Measurements from ENCODE around the gene CNNM1. TPM values are rescaled to one million over a fixed set of nuclear protein-coding genes. Genes with fewer than 3 reads are reported as not detected.

The CNNM1 gene
- 3.0 and 4.5 TPM in 2 replicates for total RNA-seq (2014; rRNA removed; shearing (Covaris generic))

DNA sequence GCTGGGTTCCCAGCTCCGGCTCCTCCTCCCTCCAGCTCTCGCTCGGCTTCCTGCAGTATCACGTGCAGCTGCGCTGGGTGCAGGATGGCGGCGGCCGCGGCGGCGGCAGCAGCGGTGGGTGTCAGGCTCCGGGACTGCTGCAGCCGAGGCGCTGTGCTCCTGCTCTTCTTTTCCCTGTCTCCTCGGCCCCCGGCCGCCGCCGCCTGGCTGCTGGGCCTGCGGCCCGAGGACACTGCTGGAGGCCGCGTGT lies at the start of gene CNNM1:
Gene CNNM1, plus strand, starts transcription at position 53 of the 250 bp plus-strand sequence. Its CDS starts 32 bp downstream, at position 85.
- peak; percentile 69 for DNase-seq (ENCODE audit: low read depth)

DNA sequence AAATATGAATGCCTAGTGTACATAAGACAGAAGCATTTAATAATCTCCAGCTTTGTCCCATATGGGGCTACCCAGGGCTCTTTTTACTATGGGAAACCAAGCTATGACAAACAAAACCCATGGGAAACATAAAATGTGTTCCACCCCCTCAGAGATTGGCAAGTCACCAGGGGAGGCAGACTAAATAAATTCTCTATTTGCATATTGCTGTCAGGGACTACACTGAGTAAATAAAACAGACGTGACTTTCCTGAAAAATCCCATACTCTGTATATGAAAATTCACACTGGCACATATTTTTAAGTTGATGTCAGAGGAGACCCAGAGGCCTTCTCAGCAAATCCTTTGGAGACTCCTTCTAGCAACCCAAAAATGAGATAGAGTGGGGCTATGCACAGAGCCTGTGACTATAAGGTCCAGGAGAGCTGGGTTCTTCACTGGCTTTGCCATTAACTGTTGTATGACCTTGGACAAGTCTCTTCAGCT lies 49.5 kb upstream of the CNNM1 start:
- DNase-seq (ENCODE audit: low read depth): peak; percentile 46

DNA sequence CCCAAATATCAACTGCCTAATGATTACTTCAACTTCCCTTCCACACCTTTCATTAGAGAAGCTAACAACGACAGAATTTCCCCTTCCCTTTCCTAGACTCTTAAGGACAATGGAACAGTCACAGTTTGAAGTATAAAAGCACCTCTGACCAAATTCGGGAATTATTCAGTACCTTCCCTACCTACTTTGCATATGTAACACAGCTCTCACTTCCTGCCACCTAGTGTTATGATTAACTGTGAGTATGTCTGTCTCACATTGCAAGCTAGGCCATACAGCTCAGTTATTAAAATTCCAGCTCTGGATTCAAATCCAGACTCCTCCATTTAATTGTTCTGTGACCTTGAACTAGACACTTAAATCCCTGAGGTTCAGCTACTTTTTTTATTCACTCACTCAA lies 48.7 kb upstream of the CNNM1 start:
- no peak for DNase-seq (ENCODE audit: low read depth)

DNA sequence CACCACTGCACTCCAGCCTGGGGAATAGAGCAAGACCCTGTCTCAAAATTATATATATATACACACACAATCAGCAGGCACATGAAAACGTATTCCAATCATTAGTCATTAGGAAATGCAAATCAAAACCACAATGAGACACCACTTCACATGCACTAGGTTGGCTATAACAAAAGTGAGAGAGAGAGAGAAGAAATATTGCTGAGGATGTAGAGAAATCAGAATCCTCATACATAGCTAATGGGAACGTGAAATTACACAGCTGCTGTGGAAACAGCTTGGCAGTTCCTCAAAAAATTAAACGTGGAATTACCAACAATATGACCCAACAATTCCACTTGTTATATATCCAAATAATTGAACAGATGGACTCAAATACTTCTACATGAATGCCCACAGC lies 43.3 kb upstream of the CNNM1 start:
- DNase-seq (ENCODE audit: low read depth): no peak

GRCh38 chr10:99290306-99290705 lies 38.9 kb upstream of the CNNM1 start:
- DNase-seq (ENCODE audit: low read depth): no peak

DNA sequence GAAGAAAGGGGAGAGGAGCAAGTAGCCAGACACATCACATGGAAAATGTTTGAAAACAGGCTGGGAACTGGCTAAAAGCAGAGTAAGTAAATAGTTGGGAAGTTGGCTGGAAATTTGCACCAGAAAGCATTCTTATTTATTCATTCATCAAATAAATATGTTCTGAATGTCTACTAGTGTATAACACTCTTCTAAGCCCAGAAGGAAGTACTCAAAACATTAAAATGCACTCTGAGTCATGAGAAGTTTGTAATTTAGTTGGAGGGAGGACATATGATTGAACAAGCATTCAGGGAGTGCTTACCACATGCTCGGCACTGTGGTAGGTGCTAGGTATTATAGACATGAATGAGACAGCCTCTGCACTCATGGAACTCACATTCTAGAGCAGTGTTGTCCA lies 37.0 kb upstream of the CNNM1 start:
- DNase-seq (ENCODE audit: low read depth): no peak

DNA sequence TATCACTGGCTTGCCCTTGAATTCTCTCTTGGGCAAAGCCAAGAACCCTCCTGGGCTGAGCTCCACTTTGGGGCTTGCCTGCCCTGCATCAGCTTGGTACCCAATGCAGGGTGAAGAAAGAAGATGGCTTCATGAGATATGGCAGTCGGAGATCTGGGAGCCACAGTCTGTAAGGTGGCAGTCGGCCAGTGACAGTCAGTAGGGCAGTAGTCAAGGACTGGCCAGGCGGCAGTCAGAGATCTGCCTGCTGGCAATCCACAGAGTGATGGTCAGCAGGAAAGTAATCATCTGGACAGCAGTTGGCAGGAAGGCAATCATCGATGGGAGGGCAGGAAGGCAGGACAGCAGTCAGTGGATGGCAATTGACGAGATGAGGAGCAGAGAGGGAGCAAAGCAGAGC lies 32.6 kb upstream of the CNNM1 start:
- DNase-seq (ENCODE audit: low read depth): no peak

GRCh38 chr10:99297033-99297432 lies 32.1 kb upstream of the CNNM1 start:
- no peak for DNase-seq (ENCODE audit: low read depth)

DNA sequence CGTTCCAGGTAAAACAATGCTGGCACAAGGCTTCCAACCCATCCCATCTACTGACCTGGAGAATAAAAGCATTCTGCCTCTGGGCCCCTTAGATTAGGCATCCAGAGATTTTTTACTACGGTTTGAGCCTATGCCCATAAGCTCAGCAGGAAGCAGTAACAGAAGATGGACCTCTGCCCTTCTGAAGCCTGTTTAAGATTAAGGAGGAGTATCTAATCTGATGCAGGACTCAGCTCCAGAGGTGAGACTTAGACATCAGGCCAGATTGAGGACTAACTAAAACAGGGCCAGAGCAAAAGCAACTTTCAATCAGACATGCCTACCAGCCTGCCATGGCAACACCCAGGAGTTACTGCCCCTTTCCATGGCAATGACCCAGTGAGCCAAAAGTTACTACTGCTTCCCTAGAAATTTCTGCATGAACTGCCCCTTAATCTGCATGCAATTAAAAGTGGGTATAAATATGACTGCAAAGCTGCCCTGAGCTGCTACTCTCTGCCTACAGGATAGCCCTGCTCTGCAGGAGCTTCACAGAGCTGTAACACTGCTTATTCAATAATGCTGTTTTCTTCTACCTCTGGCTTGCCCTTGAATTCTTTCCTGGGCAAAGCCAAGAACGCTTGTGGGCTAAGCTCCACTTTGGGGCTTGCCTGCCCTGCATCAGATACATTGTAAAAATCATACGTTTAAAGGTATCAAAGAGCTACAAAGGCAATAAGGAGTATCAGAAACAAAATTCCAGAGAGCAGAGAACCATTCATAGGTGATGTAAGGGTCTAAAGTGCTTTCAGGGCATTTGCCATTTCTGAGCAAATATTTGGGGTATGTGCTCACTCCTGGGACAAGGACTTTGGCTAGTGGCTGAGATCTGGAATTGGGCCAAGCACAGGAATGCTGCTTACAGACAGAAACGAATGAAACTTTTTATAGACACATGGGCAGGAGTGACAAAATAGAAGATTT lies 25.0 kb upstream of the CNNM1 start:
- no peak for DNase-seq (ENCODE audit: low read depth)

- no peak for DNase-seq (ENCODE audit: low read depth)
Observed at GRCh38 chr10:99304862-99305229, 24.3 kb upstream of the CNNM1 start.

GRCh38 chr10:99312501-99312900 lies 16.7 kb upstream of the CNNM1 start:
- DNase-seq (ENCODE audit: low read depth): no peak

- no peak for DNase-seq (ENCODE audit: low read depth)
Observed at GRCh38 chr10:99315853-99316252, 13.3 kb upstream of the CNNM1 start.

DNA sequence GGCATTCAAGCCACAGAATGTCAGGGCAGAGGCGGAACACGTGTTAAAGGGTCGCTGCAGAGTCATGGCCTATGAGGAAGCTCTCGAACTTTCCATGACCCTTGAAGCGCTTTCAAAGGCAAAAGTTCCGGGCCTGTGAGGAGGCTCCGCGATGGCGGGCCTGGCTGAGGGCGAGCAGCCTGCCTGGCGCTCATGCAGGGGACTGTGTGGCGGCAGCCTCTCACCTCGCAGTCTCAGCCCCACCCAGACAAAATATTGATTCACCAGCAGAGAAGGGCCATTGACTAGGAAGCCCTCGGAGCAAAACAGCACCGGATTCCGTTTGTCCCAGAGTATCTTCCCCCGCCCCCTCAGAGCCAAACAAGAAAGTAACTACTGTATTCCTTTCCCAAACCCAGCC lies 12.8 kb upstream of the CNNM1 start:
- DNase-seq (ENCODE audit: low read depth): no peak

- DNase-seq (ENCODE audit: low read depth): no peak
Observed at GRCh38 chr10:99318048-99318447, 11.1 kb upstream of the CNNM1 start.

GRCh38 chr10:99318475-99318874 lies 10.7 kb upstream of the CNNM1 start:
- no peak for DNase-seq (ENCODE audit: low read depth)

DNA sequence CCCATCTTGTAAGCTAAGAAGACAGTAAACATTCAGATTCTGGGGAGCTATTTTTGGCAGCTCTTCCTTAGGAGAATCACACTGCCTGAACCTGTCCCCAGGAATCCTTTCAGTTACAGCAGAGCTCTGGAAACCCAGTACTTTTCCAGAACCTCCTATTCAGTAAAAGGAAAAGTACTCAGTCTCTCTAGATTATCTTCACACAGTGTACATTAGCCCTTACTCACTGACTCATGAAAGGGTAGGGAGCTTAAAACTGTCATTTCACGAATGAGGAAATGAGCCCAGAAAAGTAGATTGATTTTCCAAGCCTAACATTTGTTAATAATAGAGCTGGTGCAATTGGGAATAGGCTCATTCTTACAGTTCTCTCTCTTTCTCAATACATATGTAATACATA lies 3.9 kb upstream of the CNNM1 start:
- no peak for DNase-seq (ENCODE audit: low read depth)

DNA sequence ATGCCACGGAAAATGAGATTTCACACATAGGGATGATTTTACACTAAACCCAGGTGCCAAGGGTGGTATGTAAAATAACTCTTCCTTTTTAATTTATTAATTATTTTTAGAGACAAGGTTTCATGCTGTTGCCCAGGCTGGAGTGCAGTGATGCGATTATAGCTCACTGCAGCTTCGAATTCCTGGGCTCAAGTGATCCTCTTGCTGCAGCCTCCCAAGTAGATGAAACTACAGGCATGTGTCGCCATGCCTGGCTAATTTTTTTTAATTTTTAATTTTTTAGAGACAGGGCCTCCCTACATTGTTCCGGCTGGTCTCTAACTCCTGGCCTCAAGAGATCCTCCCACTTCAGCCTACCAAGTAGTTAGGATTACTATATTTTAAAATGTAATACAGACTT lies 2.3 kb upstream of the CNNM1 start:
- DNase-seq (ENCODE audit: low read depth): no peak

DNA sequence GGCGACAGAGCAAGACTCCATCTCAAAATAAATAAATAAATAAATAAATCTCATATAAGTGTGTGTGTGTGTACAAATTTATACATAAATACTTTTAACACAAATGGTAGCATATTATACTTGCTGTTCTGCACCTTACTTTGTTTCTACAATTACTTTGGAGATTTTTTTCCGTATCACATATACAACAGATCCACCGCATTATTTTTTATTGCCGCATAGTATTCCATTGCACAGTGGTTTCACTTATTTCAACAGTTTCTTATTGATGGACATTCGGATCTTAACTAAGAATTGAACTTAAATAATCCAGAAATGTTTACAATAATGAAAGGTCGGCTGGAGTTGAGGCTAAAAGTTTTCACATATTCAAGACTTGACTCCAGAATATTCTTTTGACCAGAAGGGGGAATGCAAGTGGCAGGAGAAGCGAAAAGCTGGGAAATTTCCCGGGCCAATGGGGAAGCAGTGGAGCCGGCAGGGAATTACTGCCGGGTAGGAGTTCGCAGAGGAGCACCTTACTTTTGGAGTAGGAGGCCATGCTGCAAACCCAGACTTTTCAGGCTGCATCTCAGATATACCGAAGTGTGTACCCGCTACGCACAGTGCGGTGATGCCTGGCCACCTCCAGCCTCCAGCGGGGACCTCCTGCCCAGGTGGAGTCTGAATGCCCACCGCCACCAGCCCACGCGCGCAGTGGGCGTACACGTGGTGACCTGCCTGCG lies 415 bp upstream of the CNNM1 start:
- peak; percentile 38 for DNase-seq (ENCODE audit: low read depth)

- DNase-seq (ENCODE audit: low read depth): peak; percentile 22
Observed at GRCh38 chr10:99329554-99330346, 594 bp downstream of the CNNM1 start.

GRCh38 chr10:99330347-99330924 lies 1.3 kb downstream of the CNNM1 start:
- DNase-seq (ENCODE audit: low read depth): peak; percentile 13

- peak; percentile 6 for DNase-seq (ENCODE audit: low read depth)
Observed at GRCh38 chr10:99331207-99331803, 2.1 kb downstream of the CNNM1 start.

Measured in Daoy (cell line).